ENCODE data around the gene TK2.
"Not testable (repeated sequence)": the region's sequence is repeated elsewhere in the genome, so short reads cannot be mapped to it uniquely, and the experiment has no call there.

Gene TK2

DNA sequence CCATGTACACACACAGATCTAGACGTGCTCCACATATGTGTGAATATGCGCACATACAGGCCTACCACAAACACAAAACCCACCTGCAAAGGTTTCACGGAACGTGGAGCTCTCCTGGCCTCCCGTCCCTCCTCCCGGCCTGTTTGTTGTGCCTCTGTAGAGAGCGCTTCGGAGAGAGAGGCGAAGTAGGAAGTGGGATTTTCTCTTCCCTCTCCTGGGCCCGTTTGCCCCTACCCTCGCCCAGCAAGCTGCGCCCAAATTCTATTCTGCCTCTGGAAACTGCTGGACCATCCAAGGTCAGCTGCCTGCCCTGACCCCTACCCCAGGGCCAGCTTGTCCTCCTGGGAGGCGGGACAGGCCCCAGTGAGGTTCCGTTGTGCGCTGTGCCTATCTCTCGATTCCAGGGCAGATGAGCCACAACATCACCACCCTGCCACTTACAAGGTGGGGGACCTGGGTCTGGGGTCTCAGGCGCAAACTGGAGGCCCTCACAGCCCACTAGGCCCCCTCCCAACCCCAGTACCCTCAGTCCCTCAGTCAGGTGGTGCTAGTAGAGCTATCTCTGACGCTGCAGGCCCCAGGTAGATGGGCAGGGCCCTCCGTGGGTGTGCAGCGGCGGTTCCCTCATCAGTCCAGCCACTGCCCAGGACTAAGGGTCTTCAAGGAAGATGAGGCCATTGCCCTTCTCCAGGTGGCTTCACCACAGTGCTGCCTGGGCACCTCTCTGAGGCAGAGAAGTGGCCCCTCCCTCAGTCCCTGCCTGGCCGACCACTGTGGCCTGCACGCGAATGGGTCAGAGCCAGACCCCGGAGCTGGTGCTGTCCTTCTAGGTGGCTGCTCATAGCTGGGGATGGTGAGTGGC, 68.6 kb downstream of the TK2 start:
- no peak for DNase-seq

DNA sequence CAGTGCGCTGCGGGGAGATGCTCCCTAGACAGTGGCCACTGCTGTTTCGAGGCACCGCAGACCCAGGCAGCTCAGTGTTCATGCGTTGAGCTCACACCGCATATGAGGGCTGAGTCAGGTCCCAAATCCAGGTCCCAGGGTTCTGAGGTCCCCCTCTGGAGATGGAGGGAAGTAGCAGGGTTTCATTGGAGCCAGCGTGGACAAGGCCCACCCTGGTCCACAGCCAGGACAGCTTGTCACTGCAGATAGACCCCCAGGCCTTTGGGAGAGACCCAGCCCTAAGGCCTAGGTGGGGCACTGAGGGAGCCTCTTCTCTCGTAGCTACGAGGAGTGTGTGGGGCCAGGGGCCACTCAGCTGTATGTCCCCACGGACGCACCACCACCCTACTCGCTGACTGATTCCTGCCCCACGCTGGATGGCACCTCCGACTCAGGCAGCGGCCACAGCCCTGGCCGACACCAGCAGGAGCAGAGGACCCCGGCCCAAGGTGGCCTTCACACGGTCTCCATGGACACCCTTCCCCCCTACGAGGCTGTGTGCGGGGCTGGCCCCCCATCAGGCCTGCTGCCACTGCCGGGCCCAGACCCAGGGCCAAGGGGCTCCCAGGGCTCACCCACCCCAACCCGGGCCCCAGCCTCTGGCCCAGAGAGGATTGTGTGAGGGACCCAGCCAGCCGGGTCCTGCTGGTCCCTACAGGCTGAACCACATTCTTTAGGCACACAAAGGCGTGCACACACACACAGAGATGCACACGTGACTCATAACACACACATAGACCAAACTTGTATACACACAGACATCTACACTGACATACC, 69.4 kb downstream of the TK2 start:
- no peak for DNase-seq

DNA sequence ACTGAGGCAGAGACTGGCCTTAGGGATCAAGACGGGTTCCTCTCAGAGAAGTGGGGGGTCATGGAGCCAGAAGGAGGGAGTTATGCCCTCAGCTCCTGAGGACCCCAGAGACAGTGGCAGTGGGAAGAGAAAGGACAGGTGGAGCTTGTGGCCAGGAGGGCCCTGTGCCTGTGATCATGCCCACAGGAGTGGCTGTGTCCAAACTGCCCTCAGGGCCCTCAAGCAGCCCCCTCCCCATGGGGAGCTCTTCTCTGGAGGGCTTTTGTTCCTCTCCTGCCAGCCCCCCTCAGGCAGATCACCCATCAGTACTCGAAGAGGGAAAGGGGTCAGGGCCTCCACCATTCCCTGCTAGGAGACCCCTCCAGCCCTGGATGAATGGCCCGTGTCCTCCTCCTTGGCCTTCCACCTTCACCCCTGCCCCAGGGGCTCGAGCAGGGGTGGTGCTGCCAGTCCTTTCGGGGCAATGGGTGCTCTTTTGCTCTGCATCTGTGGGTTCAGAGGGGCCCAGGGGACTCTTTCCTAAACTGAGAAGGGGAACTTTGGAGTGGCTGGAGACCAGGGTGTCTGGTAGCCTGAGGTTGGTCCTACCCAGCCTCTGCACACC, 70.2 kb downstream of the TK2 start:
- DNase-seq, result no peak

DNA sequence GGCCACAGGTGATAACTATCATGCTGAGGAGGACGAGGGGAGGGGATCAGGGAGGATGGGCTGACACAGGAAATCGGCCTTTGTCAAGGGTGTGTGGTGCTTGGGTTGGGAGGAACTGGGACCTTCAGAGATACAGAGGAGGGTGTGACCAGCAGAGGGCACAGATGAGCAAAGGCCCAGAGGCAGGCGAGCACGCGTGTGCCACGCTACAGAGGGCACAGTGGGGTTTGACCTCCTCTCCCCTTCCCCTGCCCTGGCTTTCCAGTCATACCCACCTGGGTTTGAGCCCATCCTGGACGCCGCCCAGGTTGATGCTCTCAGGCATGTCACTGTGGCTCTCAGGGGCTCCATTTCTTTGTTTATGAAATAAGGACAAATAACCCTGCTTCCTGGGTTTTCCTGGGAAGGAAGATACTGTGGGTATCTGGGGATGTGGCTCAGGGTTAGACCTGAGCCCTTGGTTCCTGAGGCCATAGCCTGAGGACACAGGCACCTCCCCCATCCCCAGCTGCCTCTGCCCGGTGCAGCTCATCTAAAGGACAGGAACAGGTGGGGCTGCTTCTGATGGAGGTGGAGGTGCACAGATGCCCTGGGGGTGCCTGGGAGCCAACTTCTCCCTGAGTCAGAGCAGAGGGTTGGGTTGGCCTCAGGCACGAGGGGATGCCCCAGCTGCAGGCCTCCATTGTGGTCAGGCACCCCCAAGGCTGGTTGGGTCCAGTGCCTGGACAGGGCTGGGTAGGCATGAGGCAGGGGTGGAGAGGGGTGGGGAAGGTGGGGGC, 71.0 kb downstream of the TK2 start:
- peak; percentile 56 for DNase-seq

DNA sequence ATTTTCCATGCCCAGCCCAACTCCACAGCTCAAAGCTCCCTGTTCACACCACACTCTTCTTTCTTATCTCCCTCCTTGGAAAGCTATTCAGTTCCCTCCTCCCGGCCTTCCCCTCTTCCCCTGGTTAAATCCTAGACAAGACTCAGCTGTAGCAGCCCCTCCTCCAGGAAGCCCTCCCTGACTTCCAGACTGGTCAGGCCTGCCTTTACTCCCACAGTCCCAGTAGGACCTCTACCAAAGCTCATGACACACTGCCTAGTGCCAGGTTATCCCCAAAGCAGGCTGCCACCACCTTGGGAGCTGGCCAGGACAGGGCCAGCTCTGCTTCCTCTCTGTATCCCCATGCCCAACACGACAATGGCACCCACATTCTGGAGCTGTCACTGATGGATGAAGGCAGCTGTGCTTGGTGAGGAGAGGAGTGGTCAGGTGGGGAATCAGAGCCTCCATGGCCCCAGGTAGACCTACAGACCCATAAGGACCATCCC, 72.8 kb downstream of the TK2 start:
- DNase-seq, result no peak

DNA sequence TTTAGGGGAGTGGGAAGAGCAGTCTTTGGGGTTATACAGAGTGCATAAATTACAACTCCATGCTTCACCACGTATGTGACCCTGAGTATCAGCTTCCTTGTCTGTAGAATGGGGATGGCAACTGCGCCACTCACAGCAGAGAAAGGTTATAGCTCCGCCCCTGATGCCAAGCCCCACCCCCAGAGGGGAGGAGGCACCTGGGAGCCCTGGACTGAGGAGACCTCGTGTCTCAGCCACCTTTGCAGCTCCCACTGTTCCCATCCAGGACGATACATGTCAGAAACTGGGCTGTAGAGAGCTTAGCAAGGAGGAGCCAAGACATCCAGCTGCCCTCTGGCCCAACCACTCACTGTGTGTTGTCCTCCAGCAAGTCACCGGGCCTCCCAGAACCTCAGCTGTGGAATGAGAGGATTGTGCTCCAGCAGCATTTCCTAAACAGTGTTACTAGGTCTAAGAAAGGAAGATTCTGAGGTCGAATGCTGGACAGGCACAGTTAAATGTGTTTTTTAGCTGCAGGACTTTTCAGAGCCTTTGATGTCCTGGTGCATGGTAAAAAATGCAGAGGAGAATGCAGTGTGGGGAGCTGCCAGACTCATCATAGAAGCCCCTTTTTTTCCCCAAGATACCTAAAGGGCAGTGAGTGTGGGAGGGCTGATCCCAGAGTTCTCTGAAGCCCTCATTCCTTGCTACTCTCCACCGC, 73.4 kb downstream of the TK2 start:
- DNase-seq, result no peak

DNA sequence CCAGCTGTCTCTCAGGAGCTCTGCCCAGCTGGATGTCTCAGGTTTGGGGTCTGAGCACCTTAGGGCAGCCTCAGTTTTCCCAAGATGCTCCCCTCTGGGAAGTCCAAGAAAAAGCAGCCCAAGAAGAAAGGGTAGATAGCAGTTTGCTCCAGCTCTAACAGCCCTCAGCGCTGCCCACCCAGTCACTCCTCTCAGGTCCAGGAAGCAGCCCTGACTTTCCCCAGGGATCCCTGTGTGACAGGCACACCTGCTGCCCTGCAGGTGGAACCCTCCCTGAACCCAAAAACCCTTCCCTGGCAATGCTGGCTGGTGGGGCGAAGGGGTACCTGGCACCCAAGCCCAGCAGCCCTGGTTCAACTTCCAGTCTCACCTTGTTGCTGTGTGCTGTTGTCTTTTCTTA, 74.7 kb downstream of the TK2 start:
- DNase-seq, result no peak

DNA sequence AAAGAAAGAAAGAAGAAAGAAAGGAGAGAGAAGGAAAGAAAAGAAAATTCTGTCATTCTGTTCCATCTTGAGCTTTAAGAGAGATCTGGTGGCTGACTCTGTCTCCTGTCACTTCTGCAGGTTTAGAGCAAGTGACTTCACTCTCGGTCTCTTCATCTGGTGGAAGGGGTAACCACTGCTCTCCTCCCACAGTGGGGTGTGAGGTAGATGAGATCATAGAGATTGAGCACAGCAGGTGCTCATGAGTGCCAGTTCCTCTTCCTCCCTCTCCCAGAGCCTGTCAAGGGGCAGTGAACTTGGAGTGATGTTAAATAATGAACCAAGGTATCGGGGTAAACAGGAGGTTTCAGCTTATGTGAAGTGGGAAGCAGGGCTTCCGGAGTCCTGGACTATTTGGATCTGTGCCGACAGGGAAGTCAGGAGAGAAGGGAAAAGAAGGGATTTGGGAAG, 75.1 kb downstream of the TK2 start:
- DNase-seq, result no peak

DNA sequence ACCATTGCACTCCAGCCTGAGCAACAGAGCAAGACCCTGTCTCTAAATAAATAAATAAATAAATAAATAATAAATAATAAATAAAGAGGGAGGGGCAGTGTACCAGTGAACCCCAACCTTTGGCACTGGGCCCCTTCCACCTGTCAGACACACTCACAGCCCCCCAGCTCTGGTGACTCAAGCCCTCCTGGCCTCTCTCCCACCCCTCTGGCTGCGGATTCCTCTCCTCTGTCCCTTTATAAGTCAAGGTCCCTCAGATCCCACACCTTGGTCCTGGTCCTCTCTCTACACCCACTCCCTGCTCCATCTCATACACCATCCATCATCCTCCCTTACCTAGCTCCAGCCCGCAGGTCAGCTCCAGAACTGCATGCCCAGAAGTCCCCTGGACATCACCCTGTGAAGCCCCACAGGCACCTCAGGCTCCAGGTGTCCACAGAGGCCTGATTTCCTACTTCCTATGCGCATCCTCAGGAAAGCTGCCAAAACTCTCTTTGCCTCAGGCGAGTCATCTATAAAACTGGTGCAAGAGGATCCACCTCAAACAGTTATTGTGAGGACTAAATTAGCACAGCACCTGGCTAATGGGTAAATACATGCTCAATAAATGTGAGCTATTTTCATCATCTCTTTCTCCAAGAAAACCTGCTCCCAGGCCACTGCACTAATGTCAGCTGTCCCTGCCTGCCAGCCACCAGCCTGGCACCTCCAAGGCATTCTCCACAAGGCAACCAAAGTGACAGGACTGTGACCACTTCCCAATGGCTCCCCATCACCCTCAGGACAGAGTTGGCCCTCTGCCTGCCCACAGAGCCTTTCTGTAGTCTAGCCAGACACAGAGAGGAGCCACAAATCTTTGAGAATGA, 76.0 kb downstream of the TK2 start:
- no peak for DNase-seq

DNA sequence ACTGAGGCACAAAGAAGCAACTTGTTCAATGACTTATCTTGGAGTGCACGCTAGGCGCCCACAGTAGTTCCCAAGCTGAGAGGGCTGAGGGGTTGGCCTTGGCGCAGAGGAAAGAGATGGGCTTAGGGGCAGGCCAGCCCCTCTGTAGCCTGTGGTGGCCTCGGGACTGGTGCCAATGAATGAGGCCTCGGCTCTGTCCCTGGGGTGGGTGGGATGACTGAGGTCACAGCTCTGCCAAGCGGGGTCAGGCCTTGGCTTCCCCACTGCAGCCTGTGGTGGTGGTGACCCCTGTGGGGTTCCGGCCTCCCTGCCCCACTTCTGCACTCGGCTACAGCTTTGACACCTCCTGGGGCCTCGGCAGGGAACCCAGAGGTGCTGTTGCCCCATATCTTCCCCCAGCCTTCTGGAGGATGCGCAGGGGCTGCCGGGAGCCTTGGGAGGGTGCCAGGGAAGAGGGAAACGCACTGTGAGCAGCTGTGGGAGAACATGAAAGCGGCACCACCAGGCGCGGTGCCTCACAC, 76.8 kb downstream of the TK2 start:
- DNase-seq, result no peak

DNA sequence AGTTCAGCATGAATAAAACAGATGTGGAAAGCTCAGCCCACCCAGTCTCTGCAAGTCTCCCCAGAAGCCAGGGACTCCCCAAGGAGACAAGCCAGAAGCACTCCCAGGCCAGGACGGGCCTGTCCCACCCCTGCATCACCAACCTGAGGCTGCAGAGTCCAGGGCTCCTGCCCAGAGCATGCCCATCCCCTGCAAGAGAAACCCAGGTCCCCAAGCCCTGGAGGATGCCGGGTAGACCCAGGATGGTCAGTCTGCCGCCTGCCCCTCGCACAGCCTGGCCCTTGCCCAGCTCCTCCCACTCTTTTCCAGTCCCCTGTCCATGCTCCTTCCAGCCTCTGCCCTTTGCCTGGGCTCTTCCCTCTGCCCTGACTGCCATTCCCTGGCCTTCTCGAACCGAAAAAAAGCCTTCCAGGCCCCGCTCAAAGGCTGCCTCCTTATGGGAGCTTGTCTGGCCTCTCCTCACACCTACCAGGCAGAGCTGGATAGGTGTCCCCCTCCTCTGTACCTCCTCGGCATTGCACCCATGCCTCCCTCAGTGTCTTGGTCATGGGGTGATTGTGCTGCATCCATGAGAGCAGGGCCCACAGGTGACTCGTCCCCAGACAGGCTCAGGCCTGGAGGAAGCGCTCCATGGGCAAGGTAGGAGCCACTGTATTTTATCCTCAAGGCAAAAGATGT, 78.1 kb downstream of the TK2 start:
- no peak for DNase-seq

DNA sequence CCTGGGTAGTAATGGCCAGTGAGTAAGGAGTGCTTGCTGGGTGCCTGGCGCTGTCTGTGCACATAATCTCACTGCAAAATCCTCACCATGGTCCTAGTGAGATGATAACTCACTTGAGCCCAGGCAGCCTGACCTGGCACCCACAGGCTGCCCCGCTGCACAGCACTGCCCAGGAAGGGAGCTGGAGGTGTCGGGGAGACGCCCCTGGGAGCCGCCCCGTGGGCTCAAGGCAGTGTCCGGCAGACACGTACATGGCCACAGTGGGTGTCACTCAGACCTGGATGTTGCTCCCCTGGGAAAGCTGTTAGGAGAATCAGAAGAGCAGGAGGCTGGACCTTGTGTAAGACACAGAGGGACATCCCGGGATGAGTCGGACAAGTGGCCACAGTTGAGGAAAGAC, 78.7 kb downstream of the TK2 start:
- no peak for DNase-seq

DNA sequence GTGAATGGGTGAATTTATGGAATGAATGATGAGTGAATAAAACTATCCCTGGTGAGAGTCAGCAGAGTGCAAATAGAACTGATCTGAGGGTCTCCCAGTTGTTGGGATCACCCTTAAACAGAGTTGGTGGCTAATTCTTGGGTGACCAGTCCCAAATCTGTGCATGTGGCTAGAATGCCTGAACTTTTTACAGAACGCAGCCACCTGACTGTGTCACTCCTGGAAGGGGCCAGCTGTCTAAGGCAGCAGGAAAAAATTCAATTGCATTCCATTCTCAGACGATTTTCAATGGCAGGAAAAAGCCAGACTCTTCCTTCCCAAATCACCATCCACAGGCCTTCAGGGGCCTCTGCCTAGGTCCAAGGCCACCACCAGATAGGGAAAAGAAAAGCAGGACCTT, 79.4 kb downstream of the TK2 start:
- DNase-seq, result no peak

DNA sequence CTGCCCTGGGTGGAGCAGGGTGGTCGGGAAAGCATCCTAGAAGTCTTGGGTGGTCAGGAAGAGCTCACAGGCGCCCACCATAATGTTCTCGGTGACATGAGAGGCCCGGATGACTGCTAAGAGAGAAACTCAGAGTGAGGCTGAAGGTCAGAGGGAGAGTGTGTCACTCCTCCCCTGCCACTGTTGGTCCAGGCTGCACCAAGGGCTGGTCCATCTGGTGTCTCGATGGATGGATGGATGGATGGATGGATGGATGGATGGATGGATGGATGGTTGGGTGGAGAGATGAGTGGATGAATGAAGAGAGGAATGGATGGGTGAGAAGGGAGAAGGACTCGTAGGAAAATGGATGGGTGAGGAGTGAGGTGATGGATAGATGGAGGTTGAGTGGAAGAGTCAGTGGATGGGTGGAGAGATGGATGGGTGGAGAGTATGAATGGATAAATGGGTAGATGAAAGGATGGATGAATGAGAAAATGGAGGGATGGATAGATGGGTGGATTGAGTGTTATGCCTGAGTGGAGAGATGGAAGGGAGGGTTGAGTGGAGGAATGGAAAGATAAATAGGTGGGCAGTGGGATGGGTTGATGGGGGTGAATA, 79.9 kb downstream of the TK2 start:
- DNase-seq, result no peak

DNA sequence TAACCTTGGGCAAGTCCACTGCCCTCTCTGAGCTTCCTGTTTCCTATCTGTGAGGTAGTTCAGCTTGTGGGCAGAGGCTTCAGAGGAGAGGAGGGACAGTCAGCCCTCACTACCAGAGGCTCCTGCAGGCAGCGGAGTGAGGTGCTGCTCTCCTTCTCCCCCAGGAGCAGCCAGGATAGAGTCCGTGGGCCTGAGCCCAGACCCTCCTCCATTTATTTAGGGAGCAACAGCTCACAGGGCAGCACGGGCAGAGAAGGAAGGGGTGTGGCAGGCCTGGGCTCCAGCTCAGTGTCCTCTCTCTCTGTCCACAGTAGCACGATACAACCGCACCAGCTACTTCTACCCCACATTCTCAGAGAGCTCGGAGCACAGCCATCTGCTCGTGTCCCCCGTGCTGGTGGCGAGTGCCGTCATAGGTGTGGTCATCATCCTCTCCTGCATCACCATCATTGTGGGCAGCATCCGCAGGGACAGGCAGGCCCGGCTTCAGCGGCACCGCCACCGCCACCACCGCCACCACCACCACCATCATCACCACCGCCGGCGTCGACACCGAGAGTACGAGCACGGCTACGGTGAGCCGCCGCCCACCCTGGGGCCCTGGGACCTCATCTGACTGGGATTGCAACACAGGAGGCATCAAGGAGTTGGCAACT, 80.5 kb downstream of the TK2 start:
- DNase-seq, result no peak

DNA sequence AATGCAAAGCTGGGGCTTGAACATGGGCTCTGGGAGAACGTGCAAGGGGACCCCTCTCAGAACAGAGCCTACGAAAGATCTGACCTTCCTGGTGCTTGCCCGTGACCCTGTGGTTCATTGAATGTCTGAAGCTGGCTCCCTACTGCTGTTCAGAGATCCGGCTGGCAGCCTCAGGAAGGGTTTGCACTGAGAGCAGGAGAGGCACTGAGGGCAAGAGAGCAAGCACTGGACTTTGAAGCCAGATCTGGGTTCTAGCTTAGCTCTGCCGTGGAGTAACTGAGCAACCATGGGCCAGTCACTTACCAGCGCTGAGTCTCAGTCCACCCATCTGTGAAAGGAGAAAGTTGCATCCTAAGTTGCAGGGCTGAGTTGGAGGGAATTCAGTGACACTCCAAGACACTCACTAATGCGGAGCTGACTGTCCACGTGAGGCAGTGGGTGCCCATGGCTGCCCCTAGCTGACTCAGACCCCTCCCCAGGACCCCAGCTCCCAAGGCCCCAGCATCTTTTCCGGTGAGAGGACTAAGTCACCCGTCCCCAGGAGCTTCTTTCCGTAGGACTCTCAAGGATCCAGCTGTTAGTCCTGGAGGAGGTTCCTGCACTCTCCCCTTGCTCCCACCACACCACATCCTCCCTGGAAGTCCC, 81.5 kb downstream of the TK2 start:
- DNase-seq, result no peak

DNA sequence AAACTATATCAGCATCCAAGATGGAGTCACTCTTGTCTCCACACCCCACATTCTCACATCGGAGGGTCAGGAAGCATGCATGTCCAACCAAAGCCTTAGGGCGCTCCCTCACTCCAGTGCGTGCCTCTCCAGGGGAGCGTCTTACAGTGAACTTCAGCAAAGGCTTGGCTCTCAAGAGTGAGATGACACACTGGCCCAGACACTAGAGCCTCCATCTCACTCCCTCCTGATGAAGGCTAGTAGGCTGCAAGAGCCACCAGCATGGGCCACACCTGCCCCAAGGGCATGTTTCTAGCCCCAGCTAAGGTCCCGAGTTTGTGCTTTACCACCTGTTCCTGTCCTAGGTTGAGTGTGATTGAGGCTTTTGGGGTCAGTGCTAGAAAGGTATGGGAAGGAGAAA, 82.3 kb downstream of the TK2 start:
- no peak for DNase-seq

DNA sequence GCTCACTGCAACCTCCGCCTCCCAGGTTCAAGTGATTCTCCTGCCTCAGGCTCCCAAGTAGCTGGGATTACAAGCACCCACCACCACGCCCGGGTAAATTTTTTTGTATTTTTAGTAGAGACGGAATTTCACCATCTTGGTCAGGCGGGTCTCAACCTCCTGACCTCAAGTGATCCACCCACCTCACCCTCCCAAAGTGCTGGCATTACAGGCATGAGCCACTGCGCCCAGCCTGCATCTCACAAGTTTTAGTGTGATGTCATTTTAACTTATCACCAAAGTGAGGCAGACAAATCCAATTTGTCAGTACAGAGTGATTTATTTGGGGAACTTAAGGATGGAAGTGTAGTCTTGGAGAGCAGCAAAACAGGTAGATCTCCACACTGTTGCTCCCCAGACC, 83.3 kb downstream of the TK2 start:
- not testable (repeated sequence) for DNase-seq

DNA sequence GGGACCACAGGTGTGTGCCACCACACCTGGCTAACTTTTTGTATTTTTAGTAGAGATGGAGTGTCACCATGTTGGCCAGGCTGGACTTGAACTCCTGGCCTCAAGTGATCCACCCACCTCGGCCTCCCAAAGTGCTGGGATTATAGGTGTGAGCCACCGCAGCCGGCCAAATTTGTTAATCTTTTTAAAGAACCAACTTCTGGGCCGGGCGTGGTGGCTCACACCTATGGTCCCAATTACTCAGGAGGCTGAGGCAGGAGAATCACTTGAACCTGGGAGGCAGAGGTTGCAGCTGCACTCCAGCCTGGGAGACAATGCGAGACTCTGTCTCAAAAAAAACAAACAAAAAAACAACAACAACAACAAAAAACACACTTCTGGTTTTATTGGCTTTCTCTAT, 84.0 kb downstream of the TK2 start:
- not testable (repeated sequence) for DNase-seq
